IMR-90 (cell line): ENCODE data around the gene SLC38A9.

Source experiments
- MAFK ChIP-seq: IDR thresholded peaks from 2 replicates; pipeline ENCODE4 v1.6.1; 2012; ENCODE audit warnings: low read depth, low read length, improper control_type of control experiment
- TF ChIP-seq, protein P1 (sequence below): fragments of 150-350 bp; IDR thresholded peaks from 2 replicates; pipeline ENCODE4 v1.6.1; 2017; ENCODE audit warnings: mild to moderate bottlenecking, antibody characterized with exemption, low read length, low read depth

DNA sequence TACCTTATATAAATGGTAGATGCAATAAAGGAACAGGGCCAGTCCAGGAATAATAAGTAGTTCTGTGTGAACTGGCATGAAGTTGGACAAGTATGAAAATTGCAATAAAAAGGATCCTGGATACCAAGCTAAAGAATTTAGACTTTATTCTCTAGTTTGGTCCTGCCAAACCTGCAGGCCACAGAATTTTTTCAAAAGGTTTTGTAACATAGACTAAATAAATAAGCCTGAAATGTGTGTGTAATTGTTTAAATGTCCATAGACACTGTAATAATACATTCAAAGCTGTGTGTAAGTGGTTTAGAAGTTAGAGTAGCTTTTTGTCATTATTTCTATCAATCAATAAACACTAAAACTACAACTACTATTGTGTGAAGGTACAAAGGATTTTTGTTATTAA is 101.6 kb downstream of the SLC38A9 start:
- no peak for TF ChIP-seq MAFK
- TF ChIP-seq, protein P1, sequence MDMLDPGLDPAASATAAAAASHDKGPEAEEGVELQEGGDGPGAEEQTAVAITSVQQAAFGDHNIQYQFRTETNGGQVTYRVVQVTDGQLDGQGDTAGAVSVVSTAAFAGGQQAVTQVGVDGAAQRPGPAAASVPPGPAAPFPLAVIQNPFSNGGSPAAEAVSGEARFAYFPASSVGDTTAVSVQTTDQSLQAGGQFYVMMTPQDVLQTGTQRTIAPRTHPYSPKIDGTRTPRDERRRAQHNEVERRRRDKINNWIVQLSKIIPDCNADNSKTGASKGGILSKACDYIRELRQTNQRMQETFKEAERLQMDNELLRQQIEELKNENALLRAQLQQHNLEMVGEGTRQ = no peak
